ENCODE results near the gene SDK1.

The SDK1 gene

DNA sequence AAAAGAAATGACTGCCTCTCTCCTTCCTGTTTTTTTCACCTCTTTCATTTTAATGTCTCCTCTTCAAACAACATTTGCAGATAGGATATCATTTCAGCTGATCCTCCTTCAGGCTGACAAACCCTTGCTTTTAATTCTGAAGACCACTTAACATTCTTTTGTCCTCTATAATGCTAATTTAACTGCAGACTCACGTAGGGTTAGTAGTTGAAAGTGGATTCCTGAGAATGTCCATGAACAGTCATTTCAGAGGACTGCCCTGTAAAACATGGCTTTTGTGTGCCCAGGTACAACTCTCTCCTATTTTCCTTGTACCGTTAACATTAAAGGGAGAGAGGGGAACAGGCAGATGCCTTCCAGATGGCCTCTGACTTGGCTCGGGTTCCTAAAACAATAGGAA is 524.4 kb downstream of the SDK1 start:
- DNase-seq = no peak

DNA sequence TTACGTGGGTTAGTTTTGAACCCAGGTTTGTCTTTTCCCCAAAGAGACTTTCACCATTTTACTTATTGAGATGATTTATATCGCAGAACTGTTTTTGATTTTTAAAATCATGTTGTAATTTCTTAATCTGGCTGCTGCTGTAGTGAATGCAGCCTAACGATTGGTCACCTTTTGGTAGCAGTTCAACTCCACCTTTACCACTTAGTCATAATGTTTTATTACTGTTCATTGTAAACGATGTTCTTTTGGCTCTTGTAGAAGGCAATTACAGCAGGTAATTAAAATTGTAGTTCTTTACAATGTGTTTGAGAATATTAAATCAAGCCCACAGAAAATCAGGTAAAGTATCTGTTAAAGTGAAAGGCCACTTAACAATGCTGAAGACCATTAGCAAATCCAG is 531.1 kb downstream of the SDK1 start:
- no peak for DNase-seq

DNA sequence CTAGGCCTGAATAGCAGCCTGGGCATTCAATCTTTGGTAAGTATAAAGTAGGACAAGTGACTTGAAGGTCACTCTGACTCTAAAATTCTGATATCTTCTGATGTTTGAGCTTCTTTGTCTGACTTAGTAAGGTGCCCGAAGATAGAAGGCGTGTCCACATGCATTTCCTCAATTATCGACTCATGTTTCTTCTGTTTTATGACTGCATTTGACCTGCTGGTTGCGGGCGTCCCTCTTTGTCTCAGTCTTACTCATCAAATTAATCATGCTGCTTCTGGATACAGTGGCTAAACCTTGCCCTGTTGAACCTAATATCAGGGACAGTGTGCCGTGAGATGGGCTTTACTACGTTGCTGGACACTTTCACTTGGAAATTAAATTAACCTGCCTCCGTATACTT is 534.1 kb downstream of the SDK1 start:
- no peak for DNase-seq

GRCh38 chr7:3836855-3837254 is 535.8 kb downstream of the SDK1 start:
- no peak for DNase-seq

- no peak for DNase-seq
Measured at GRCh38 chr7:3844540-3845151, 543.6 kb downstream of the SDK1 start.

DNA sequence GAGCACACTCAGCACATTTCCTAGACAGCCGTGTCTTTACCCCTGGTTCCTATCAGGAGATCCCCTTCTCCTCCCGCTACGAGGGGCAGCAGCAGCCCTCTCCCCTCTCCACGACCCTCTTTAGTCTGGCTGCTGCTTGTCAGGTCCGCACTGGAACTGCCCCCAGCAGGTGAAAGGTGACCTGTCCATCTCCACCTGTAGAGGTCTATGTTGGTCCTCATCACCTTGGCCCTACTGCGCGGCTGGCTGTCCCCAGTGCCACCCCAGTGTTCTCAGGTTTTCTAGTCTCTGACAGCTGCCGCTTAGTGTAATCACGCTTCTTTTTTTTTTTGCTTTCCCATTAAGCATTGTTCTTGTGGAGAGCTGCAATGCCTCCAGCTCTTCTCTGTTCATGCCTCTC is 545.7 kb downstream of the SDK1 start:
- DNase-seq = no peak

DNA sequence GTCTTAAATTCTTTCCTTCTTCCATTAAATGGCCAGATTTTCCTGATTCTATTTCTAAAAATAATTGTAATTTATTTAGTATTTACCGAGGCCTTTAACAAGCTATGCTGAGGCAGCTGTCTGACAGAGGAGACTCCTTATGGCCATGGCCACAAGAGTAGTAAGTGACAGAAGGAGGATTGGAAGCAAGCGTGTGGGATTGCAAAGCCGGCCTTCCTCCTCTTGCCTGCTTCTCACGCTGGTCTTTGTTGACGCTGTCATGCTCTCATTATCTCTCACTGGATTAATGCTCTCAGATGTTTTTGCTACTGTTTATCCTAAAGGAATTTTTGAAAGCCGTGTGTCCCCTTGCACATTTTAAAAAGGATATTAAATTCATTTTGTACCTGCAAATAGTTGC is 546.3 kb downstream of the SDK1 start:
- no peak for DNase-seq

- no peak for DNase-seq
Measured at GRCh38 chr7:3859431-3859830, 558.4 kb downstream of the SDK1 start.

DNA sequence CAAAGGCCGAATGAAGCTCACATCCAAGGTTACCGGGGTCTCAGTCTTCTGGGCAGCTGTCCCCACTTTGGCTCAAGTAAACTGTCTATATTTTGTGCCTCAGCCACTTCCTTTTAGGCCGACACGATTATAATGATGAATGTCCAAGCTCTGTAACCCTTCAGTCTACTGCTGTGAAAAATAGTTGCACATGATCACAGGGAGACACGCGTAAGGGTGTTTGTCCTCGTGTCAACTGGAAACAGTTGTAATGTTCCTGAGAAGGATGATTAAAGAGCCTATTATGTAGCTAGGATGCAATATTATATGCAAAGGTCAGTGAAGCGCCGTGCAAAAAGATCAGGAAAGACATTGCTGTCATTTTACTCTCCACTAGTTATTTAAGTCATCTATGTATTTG is 559.9 kb downstream of the SDK1 start:
- no peak for DNase-seq

DNA sequence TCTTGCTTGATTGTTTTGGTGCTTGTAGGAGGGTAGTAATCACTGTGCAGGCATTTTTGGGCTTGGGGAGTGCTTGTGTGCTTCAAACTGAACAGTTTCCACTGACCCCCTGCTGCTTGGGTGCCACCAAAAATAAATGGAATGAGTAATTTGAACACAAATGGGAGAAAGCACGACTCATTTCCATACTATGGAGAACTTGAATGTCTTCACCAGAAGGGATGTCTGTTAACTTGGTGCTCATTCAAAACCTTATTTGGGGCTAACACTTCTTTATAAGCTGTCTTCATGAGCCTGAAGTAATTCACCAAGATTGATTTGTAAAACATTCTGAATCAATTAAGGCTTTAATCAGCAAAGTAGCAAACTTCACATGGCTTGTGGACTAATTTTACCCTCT is 560.3 kb downstream of the SDK1 start:
- DNase-seq = no peak

DNA sequence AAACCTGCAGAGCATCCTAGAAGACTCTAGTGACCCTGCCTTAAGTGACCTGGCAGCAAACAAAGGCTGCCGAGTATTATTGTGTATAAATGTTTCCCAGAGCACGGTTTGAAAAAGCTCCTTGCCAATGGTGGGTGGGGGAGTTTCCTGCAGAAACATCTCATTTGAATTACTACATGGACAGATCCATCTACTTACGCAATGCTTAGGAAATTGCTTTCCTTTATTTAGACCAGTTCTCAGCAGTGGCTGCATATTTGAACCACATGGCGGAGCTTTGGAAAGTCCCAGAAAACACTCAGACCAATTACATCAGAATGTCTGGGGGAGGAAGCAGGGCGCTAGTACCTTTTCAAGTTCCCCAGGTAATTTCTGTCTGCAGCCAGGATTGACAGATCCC is 560.9 kb downstream of the SDK1 start:
- no peak for DNase-seq

- no peak for DNase-seq
Measured at GRCh38 chr7:3862774-3863173, 561.7 kb downstream of the SDK1 start.

GRCh38 chr7:3866277-3866676 is 565.2 kb downstream of the SDK1 start:
- no peak for DNase-seq

- no peak for DNase-seq
Measured at GRCh38 chr7:3867863-3868262, 566.8 kb downstream of the SDK1 start.

DNA sequence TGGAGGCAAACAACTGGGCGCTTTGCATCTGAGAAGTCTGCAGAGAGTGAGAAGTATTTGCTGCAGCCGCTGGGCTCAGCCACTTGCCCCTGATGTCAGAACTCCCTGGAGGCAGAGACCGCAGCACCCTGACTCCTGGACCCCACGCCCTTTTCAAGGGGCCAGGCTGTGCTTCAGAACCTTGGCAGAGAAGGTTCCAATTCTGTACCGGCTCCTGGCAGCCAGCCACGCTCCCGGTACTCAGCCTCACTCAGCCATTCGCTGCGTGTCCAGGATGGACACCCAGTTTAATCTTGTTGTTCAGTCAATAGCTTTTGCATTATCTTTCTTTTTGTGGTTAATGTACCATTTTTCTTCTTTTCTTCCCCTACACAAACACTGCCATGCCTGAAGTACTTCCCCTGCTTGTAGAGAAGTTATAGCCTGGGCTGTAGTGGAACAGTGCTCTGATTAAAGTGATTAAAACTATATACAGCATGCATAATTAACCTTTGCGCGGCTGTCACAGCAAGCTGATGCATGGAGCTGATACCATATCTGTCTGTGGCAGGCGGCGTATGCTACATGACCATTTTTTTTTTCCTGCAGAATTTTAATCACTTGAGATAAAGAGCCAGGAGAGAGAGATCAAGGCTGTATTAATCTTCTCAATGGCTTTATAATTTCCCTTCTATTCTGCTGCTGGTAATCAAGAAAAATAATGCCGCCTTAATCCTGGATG is 578.5 kb downstream of the SDK1 start:
- no peak for DNase-seq

DNA sequence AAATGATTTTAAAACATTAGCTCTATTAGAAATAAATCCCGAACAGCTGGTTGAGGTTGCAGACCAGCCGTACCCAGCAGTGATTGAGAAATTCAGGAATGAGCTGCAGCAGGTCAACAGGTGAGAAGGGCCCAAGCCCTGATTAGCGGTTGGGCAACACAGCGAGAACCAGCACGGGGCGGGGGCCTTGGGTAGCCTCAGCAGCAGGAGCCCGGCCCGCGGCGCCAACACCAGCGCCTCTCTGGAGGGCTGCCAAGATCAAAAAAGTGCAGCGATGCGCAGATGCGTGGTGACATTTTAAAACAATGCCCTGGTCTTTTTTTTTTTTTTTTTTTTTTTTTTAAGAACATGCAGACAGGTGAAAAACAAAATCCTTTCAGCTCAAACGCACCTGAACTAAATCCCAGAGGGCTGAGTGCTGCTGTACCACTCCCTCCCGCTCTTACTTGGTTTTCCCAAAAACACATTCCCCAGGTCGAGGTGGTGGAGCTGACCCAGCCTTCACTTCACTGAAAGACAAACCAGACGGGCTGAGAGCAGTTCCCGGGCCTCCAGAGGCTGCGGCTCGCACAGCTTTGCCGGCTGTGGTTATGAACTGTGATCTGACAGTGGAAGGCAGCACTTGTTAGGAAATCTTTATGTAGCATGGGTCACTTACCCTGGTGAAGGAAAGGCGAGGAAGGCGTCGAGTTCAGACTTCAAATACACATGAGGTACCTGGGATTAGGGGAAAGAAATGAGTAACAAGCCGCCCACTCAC is 579.4 kb downstream of the SDK1 start:
- DNase-seq = no peak

GRCh38 chr7:3882782-3883181 is 581.7 kb downstream of the SDK1 start:
- no peak for DNase-seq

- no peak for DNase-seq
Measured at GRCh38 chr7:3884543-3884942, 583.5 kb downstream of the SDK1 start.

DNA sequence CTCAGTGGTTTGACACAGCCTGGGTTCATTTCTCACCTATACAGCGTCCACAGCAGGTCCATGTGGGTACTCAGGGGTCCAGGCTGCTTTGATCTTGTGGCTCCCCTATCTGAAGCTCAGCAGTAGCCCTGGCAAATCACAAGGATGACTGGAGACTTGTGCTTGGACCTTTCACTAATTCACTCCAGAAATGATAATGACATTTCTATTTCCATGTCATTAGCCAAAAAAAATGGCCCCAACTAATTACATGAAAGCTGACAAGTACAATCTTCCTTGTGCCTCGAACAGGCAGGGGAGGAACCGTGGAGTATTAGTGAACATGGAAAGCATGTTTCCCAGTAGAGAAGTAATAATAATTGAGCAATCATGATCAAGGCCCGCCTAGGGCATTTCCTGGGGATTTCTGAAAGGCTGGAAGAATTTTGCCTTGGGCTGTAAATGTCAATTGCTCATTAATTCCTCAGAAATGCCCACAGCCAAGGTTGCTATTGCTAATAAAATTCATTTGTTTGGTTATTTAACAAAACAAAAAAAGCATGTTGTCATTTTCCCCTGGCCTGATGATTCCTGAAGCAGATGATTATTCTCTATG is 586.1 kb downstream of the SDK1 start:
- DNase-seq = no peak

- DNase-seq = no peak
Measured at GRCh38 chr7:3888096-3888495, 587.0 kb downstream of the SDK1 start.

- DNase-seq = no peak
Measured at GRCh38 chr7:3892157-3892556, 591.1 kb downstream of the SDK1 start.

- DNase-seq = no peak
Measured at GRCh38 chr7:3892686-3893085, 591.6 kb downstream of the SDK1 start.

DNA sequence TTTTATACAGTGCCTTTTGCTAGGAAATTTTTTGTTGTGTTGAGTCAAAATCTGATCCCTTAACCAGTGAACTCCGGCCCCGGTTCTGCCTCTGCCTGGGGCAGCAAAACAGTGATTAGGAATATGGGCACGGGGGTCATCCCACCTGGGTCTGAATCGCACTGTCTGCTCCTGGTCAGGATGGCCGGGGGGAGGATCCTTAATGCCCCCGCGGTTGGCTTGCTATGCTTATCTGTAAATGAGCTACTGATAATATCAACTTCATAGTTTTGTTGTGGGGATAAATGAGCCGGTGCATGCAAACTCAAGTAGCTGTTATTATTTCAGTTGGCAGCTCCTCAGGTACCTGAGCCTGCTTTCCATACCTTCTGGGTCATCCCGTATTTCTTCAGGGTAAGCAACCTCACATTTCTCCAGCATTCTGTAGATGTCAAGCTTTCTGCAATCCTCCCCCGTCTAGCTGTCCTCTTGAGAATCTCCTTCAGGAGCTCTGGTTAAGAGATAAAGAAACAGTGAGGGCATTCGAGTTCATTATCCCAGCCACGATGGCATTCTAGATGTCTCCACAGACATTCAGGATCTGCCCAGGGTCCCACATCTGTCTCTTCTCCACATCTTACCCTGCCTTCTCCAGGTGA is 592.2 kb downstream of the SDK1 start:
- DNase-seq = no peak

- no peak for DNase-seq
Measured at GRCh38 chr7:3893789-3894153, 592.7 kb downstream of the SDK1 start.

Measured in NCI-H774 (cell line).